ENCODE results near the gene ABCA6. TPM values are rescaled to one million over a fixed set of nuclear protein-coding genes. Genes with fewer than 3 reads are reported as not detected.
A peak's percentile ranks its signal among the peaks of the same experiment; 100 is the strongest.

ABCA6 gene
- polyA plus RNA-seq, 2 of the 4 experiments (the other 2 are of a cell fraction), result 0.05 TPM; not detected in 1

DNA sequence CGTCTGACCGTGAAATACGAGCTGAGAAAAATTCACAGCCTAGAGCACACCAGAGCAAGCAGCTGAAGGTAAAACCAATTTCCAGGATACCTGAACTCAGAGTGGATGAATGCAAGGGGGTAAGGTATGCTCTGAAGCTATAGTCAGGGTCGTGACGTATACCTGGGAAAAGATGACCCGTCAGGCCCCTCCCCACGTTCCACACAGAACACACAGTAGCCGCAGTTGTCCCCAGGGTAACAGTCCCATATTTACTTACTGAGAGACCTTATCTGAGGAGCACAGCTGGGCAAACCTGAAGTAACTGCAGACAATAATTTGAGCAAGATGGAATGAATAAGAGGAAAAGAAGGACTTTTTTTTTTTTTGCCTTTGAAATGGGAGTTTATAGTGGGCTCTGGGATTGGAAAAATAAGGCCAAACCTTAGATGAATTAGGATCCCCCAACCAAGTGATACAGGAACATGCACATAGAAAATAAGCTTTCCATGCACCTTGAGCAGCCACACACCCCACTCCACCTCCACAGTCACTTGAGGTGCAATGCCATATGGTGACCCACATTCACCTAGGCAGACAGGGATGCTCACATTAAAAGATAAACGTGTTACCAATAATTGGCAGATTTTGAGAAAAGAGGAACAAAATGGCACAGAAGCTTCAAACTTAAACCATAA, 38.0 kb downstream of the ABCA6 start:
- DNase-seq (ENCODE audit: low read depth in 1 of 2, low spot score in 1 of 2) (no peak), ATAC-seq (no peak), FAIRE-seq (peak; percentile 28)

DNA sequence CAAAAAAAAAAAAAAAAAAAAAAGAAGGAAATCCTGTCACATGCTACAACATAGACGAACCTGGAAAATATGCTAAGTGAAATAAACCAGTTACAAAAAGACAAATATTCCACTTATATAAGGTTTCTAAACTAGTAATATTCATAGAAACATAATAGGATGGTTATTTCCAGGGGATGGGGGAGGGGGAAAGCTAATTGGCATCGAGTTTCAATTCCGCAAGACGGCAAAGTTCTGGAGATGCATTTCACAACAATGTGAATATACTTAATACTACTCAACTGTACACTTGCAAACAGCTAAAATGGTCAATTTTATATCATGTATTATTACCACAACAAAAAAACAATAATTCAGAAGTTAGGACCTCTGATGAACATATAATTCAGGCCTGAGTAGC, 43.1 kb downstream of the ABCA6 start:
- TF ChIP-seq PHF8 (IDR thresholded peaks at IDR 0.05; ENCODE audit: borderline replicate concordance, low read depth) (no peak), HOXB13 (CRISPR knock-in tag; IDR thresholded peaks at IDR 0.05; ENCODE audit: low read depth) (no peak), CBX8 (IDR thresholded peaks at IDR 0.05) (no peak), MYC (IDR thresholded peaks at IDR 0.05; ENCODE audit: borderline replicate concordance, low read length) (no peak), RARB (CRISPR knock-in tag; IDR thresholded peaks at IDR 0.05) (no peak), POLR2A (IDR thresholded peaks at IDR 0.05; ENCODE audit: low read length) (no peak)
- 72% methylated on average over 4 of the region's 4 CpGs for WGBS (ENCODE audit: missing lambda C conversion rate)
- FAIRE-seq (no peak), ATAC-seq (no peak), DNase-seq (ENCODE audit: low read depth in 1 of 2, low spot score in 1 of 2) (no peak)
- Histone ChIP-seq H3K27ac (no peak overlapping the region), H3K9me3 (no peaks in the 10 kb centered on the region), H3K4me3 (no peak overlapping the region), H3K4me1 (no peaks in the 10 kb centered on the region), H3K4me2 (no peak overlapping the region)
- ChIA-PET CTCF (interaction anchor here (1.0 to 1.9 kb wide), 3 partner anchors 11 to 311 kb away, joined by 3 to 5 read pairs (median 3); no protein-coding TSS in a partner anchor), POLR2A (no interaction called here)

More for the DNA sequence above, 38.0 kb downstream of the ABCA6 start:
- Histone ChIP-seq H3K9me3 (no peaks in the 10 kb centered on the region), H3K4me1 (no peaks in the 10 kb centered on the region), H3K4me2 (no peak overlapping the region), H3K4me3 (no peak overlapping the region), H3K27ac (no peak overlapping the region)
- ChIA-PET CTCF (no interaction called here), POLR2A (no interaction called here)
- no peak for TF ChIP-seq HOXB5 (CRISPR knock-in tag; IDR thresholded peaks at IDR 0.05)
- TF ChIP-seq HOXA7 (CRISPR knock-in tag; IDR thresholded peaks at IDR 0.05), result no peak
- TF ChIP-seq CHD2 (IDR thresholded peaks at IDR 0.05; ENCODE audit: low read length, partially characterized antibody), result no peak
- no peak for TF ChIP-seq HEYL (CRISPR knock-in tag; IDR thresholded peaks at IDR 0.05)
- no peak for TF ChIP-seq KDM1A (IDR thresholded peaks at IDR 0.05; ENCODE audit: low read depth)
- TF ChIP-seq, protein P1, sequence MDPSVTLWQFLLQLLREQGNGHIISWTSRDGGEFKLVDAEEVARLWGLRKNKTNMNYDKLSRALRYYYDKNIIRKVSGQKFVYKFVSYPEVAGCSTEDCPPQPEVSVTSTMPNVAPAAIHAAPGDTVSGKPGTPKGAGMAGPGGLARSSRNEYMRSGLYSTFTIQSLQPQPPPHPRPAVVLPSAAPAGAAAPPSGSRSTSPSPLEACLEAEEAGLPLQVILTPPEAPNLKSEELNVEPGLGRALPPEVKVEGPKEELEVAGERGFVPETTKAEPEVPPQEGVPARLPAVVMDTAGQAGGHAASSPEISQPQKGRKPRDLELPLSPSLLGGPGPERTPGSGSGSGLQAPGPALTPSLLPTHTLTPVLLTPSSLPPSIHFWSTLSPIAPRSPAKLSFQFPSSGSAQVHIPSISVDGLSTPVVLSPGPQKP (IDR thresholded peaks at IDR 0.05; ENCODE audit: low read depth, low read length), result no peak
- 56% methylated on average over 9 of the region's 9 CpGs for WGBS (ENCODE audit: missing lambda C conversion rate)

DNA sequence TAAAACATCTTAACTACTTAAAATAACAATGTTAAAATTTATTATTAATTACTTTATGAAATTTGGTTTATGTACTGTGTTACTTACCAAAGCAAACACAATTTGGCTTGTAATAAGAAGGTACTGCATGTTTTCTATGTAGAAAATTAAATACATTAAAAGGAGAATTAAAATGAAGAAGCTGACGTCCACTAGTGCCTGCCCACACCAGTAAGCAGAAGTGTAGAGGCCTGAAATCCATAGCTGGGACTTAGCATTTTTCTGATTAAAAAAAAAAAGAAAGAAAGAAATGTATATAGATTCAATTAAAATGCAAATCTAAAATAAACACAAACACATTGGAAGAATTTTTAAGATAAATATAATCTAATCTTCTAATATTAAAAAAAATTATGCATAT, 45.2 kb downstream of the ABCA6 start:
- H3K9me3 ChIP-seq, result no peaks in the 10 kb centered on the region
- no peaks in the 10 kb centered on the region for H3K4me1 ChIP-seq
- no peak for ATAC-seq
- TF ChIP-seq POLR2A (IDR thresholded peaks at IDR 0.05; ENCODE audit: low read length), result no peak
- no peak for TF ChIP-seq BHLHE40 (IDR thresholded peaks at IDR 0.05; ENCODE audit: low read depth, low read length)
- no peak for TF ChIP-seq HEYL (CRISPR knock-in tag; IDR thresholded peaks at IDR 0.05)
- no peak for TF ChIP-seq TP53 (CRISPR knock-in tag; IDR thresholded peaks at IDR 0.05)
- TF ChIP-seq, protein P2, sequence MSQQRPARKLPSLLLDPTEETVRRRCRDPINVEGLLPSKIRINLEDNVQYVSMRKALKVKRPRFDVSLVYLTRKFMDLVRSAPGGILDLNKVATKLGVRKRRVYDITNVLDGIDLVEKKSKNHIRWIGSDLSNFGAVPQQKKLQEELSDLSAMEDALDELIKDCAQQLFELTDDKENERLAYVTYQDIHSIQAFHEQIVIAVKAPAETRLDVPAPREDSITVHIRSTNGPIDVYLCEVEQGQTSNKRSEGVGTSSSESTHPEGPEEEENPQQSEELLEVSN (IDR thresholded peaks at IDR 0.05; ENCODE audit: borderline replicate concordance, low read depth), result no peak
- no peak for TF ChIP-seq MYC (IDR thresholded peaks at IDR 0.05; ENCODE audit: borderline replicate concordance, low read length)
- TF ChIP-seq ZFP36 (IDR thresholded peaks at IDR 0.05; ENCODE audit: borderline replicate concordance, partially characterized antibody), result no peak
- TF ChIP-seq CHD2 (IDR thresholded peaks at IDR 0.05; ENCODE audit: low read length, partially characterized antibody), result no peak
- TF ChIP-seq, protein P3, sequence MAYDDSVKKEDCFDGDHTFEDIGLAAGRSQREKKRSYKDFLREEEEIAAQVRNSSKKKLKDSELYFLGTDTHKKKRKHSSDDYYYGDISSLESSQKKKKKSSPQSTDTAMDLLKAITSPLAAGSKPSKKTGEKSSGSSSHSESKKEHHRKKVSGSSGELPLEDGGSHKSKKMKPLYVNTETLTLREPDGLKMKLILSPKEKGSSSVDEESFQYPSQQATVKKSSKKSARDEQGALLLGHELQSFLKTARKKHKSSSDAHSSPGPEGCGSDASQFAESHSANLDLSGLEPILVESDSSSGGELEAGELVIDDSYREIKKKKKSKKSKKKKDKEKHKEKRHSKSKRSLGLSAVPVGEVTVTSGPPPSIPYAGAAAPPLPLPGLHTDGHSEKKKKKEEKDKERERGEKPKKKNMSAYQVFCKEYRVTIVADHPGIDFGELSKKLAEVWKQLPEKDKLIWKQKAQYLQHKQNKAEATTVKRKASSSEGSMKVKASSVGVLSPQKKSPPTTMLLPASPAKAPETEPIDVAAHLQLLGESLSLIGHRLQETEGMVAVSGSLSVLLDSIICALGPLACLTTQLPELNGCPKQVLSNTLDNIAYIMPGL (CRISPR knock-in tag; IDR thresholded peaks at IDR 0.05; ENCODE audit: borderline replicate concordance), result no peak
- no peak for TF ChIP-seq RFX5 (IDR thresholded peaks at IDR 0.05)
- TF ChIP-seq, protein P4, sequence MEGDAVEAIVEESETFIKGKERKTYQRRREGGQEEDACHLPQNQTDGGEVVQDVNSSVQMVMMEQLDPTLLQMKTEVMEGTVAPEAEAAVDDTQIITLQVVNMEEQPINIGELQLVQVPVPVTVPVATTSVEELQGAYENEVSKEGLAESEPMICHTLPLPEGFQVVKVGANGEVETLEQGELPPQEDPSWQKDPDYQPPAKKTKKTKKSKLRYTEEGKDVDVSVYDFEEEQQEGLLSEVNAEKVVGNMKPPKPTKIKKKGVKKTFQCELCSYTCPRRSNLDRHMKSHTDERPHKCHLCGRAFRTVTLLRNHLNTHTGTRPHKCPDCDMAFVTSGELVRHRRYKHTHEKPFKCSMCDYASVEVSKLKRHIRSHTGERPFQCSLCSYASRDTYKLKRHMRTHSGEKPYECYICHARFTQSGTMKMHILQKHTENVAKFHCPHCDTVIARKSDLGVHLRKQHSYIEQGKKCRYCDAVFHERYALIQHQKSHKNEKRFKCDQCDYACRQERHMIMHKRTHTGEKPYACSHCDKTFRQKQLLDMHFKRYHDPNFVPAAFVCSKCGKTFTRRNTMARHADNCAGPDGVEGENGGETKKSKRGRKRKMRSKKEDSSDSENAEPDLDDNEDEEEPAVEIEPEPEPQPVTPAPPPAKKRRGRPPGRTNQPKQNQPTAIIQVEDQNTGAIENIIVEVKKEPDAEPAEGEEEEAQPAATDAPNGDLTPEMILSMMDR (IDR thresholded peaks at IDR 0.05), result no peak
- no peak for TF ChIP-seq HOXB13 (CRISPR knock-in tag; IDR thresholded peaks at IDR 0.05; ENCODE audit: low read depth)
- no peak for TF ChIP-seq NR3C1 (IDR thresholded peaks at IDR 0.05)
- TF ChIP-seq RNF2 (IDR thresholded peaks at IDR 0.05; ENCODE audit: borderline replicate concordance, low read depth), result no peak
- TF ChIP-seq PHF8 (IDR thresholded peaks at IDR 0.05; ENCODE audit: borderline replicate concordance, low read depth), result no peak
- TF ChIP-seq CBX2 (IDR thresholded peaks at IDR 0.05; ENCODE audit: borderline replicate concordance, low read depth), result no peak
- TF ChIP-seq KDM5A (IDR thresholded peaks at IDR 0.05), result no peak
- no peak for TF ChIP-seq ESRRA (IDR thresholded peaks at IDR 0.05; ENCODE audit: borderline replicate concordance, low read length)
- no peak for TF ChIP-seq KDM1A (IDR thresholded peaks at IDR 0.05; ENCODE audit: low read depth)
- DNase-seq (ENCODE audit: low read depth in 1 of 2, low spot score in 1 of 2), result no peak
- H3K4me2 ChIP-seq, result no peak overlapping the region
- H3K27ac ChIP-seq, result no peak overlapping the region
- ChIA-PET CTCF (interaction anchor here (1.1 kb wide), 1 partner anchor 10 kb away, joined by 3 read pairs; no protein-coding TSS in a partner anchor), POLR2A (no interaction called here)
- H3K4me3 ChIP-seq, result no peak overlapping the region
- 49% methylated on average over 1 of the region's 1 CpG for WGBS (ENCODE audit: missing lambda C conversion rate)
- FAIRE-seq, result no peak
